Measurements from ENCODE around the gene ARL10. TPM values are rescaled to one million over a fixed set of nuclear protein-coding genes. Genes with fewer than 3 reads are reported as not detected.
A peak's percentile ranks its signal among the peaks of the same experiment; 100 is the strongest.

The ARL10 gene
- polyA plus RNA-seq, 1 donor (not counting 4 experiments of a cell fraction or from before 2014, with no cell fraction given): 1.6 TPM

DNA sequence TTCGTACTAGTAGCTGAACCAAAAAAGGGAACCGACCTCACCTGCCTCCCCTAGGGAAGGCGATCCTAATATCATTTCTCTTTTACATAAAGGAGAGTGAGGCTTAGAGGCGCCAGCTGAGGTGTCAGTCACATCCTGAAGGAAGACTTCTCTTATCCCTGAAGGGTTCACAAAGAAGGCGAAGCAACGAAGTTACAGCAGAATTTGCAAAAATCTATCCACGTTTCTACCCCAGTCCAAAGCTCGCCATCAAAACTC lies 3.1 kb upstream of the ARL10 start:
- Histone ChIP-seq H3K4me2 (ENCODE audit: control insufficient read depth, extremely low read depth, insufficient read depth, low read depth, low read length) (peak overlapping the region; percentile 98), H3K36me3 (ENCODE audit: control insufficient read depth in 2 of 2, extremely low read depth in 1 of 2, insufficient read depth in 2 of 2, low read length in 2 of 2) (peaks cover 4 to 6% of the 10 kb centered on the region in 2 experiments), H3K4me1 (ENCODE audit: control insufficient read depth, extremely low read depth, insufficient read depth, low read length) (peaks cover 14% of the 10 kb centered on the region), H3K79me2 (ENCODE audit: control insufficient read depth, insufficient read depth, low read length) (peaks cover 36% of the 10 kb centered on the region), H3K9me3 (ENCODE audit: control insufficient read depth, low read depth, low read length) (no peaks in the 10 kb centered on the region), H3K4me3 (ENCODE audit: control insufficient read depth in 2 of 3, extremely low read depth in 1 of 3, insufficient read depth in 2 of 3, low read depth in 1 of 3, low read length in 3 of 3) (peak overlapping the region; percentile 85 to 99 (median 87)), H3K9ac (ENCODE audit: control insufficient read depth, extremely low read depth, insufficient read depth, low read length) (peak overlapping the region; percentile 96), H2AFZ (ENCODE audit: control insufficient read depth, low read length) (peak overlapping the region; percentile 100), H4K20me1 (ENCODE audit: control insufficient read depth, extremely low read depth, insufficient read depth, low read length) (no peaks in the 10 kb centered on the region), H3K27me3 (ENCODE audit: control insufficient read depth, extremely low read depth, insufficient read depth, low read length) (no peaks in the 10 kb centered on the region), H3K27ac (ENCODE audit: control insufficient read depth, insufficient read depth, low read length) (no peak overlapping the region), H3K9me1 (ENCODE audit: control insufficient read depth, extremely low read depth, insufficient read depth, low read length) (no peaks in the 10 kb centered on the region)
- DNase-seq (ENCODE audit: low read depth, low spot score) (no peak), FAIRE-seq (no peak)
- dilution Hi-C loops (cut with MboI; ENCODE audit: extremely low pct_ligation_motif_present, low sequenced_read_pairs): no loop called here
- no peak for TF ChIP-seq EZH2 (IDR thresholded peaks at IDR 0.05; ENCODE audit: low read length)

DNA sequence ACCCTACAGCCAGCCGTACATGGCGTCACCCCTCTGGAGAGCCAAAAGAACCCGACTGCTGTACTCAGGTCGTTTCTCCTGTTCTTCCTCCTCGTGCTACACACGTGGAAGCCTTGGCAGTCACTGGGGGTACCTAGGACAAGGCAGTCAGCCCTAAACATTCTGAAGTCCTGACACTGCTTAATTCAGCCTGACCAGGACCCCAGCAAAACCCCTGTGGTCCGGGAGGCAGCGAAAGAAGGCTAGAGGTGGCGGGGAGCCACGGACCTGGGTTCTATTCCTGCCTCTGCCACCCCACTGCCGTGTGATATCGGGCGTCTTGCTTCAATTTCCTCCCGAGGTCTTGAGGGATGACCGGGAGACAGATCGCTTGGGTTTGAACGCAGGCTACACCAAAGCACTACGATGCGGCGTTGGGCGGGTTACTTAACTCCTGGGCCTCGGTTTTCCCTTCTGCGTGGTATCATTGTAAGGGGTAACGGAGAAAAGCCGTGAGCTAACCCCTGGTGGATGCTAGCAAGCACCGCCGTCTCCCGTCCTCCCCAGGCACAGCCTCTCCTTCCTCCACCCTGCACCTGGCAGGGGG lies 429 bp upstream of the ARL10 start:
- Histone ChIP-seq H3K9me3 (ENCODE audit: control insufficient read depth, low read depth, low read length) (no peaks in the 10 kb centered on the region), H3K4me1 (ENCODE audit: control insufficient read depth, extremely low read depth, insufficient read depth, low read length) (peaks cover 8% of the 10 kb centered on the region), H4K20me1 (ENCODE audit: control insufficient read depth, extremely low read depth, insufficient read depth, low read length) (no peaks in the 10 kb centered on the region), H2AFZ (ENCODE audit: control insufficient read depth, low read length) (peak overlapping the region; percentile 90), H3K36me3 (ENCODE audit: control insufficient read depth in 2 of 2, extremely low read depth in 1 of 2, insufficient read depth in 2 of 2, low read length in 2 of 2) (no peaks in the 10 kb centered on the region), H3K9me1 (ENCODE audit: control insufficient read depth, extremely low read depth, insufficient read depth, low read length) (no peaks in the 10 kb centered on the region), H3K4me3 (ENCODE audit: control insufficient read depth in 2 of 3, extremely low read depth in 1 of 3, insufficient read depth in 2 of 3, low read depth in 1 of 3, low read length in 3 of 3) (peak overlapping the region; percentile 42 to 63 (median 57)), H3K27ac (ENCODE audit: control insufficient read depth, insufficient read depth, low read length) (no peak overlapping the region), H3K4me2 (ENCODE audit: control insufficient read depth, extremely low read depth, insufficient read depth, low read depth, low read length) (peak overlapping the region; percentile 85), H3K9ac (ENCODE audit: control insufficient read depth, extremely low read depth, insufficient read depth, low read length) (peak overlapping the region; percentile 71), H3K79me2 (ENCODE audit: control insufficient read depth, insufficient read depth, low read length) (peaks cover 15% of the 10 kb centered on the region), H3K27me3 (ENCODE audit: control insufficient read depth, extremely low read depth, insufficient read depth, low read length) (no peaks in the 10 kb centered on the region)
- DNase-seq (ENCODE audit: low read depth, low spot score) (no peak), FAIRE-seq (no peak)
- dilution Hi-C loops (cut with MboI; ENCODE audit: extremely low pct_ligation_motif_present, low sequenced_read_pairs): no loop called here
- no peak for TF ChIP-seq EZH2 (IDR thresholded peaks at IDR 0.05; ENCODE audit: low read length)
- TF ChIP-seq, protein P1, sequence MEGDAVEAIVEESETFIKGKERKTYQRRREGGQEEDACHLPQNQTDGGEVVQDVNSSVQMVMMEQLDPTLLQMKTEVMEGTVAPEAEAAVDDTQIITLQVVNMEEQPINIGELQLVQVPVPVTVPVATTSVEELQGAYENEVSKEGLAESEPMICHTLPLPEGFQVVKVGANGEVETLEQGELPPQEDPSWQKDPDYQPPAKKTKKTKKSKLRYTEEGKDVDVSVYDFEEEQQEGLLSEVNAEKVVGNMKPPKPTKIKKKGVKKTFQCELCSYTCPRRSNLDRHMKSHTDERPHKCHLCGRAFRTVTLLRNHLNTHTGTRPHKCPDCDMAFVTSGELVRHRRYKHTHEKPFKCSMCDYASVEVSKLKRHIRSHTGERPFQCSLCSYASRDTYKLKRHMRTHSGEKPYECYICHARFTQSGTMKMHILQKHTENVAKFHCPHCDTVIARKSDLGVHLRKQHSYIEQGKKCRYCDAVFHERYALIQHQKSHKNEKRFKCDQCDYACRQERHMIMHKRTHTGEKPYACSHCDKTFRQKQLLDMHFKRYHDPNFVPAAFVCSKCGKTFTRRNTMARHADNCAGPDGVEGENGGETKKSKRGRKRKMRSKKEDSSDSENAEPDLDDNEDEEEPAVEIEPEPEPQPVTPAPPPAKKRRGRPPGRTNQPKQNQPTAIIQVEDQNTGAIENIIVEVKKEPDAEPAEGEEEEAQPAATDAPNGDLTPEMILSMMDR (optimal IDR thresholded peaks at IDR 0.05 in 1 of 3, IDR thresholded peaks at IDR 0.05 in 1 of 3, conservative IDR thresholded peaks at IDR 0.05 in 1 of 3; ENCODE audit: extremely low read depth in 1 of 3, insufficient read depth in 2 of 3, low read length in 3 of 3): no peak

Measured in keratinocyte (primary cell).